Urinary bladder (tissue), 4 donors: ENCODE measurements around the gene SORCS3. TPM values are rescaled to one million over a fixed set of nuclear protein-coding genes. Genes with fewer than 3 reads are reported as not detected.

Experiments
- DNase-seq: peaks from one replicate; pipeline ENCODE4 v3.0.0-alpha.2; 2015; ENCODE audit errors: extremely low spot score
- H3K27ac ChIP-seq: one replicate; pipeline ENCODE4 v1.5.1; 2013; ENCODE audit warnings: low read depth, mild to moderate bottlenecking, moderate library complexity
- H3K36me3 ChIP-seq: one replicate; pipeline ENCODE4 v1.6.1; 2013; ENCODE audit warnings: mild to moderate bottlenecking, moderate library complexity; ENCODE audit not compliant: insufficient read depth
- H3K4me1 ChIP-seq: one replicate; pipeline ENCODE4 v1.6.1; 2013; ENCODE audit warnings: mild to moderate bottlenecking, moderate library complexity; ENCODE audit not compliant: insufficient read depth
- H3K4me3 ChIP-seq: one replicate; pipeline ENCODE4 v1.5.1; 2013; ENCODE audit warnings: low read depth, low read length
- WGBS: extraction: QIAGEN DNeasy Blood & Tissue Kit; methylation state at CpG from one replicate; pipeline ENCODE4 v1.1.7; 2013; 5-methylcytosine and 5-hydroxymethylcytosine counted together
- polyA plus RNA-seq: library from polyadenylated mRNA; stranded (reverse); fragments of 200-250 nt; gene quantifications from one replicate; pipeline ENCODE4 v1.2.3, GENCODE V29; 2013
- total RNA-seq: library from RNA; depleted of rRNA; stranded (reverse); fragments of >200 nt; gene quantifications from one replicate; pipeline ENCODE4 v1.2.3, GENCODE V29; 2014
- donor health status: healthy with polysubstance abuse.
- donor health status: healthy.

Gene SORCS3
- total and polyA plus RNA-seq, 2 donors, result 0.27 to 1.3 TPM

DNA sequence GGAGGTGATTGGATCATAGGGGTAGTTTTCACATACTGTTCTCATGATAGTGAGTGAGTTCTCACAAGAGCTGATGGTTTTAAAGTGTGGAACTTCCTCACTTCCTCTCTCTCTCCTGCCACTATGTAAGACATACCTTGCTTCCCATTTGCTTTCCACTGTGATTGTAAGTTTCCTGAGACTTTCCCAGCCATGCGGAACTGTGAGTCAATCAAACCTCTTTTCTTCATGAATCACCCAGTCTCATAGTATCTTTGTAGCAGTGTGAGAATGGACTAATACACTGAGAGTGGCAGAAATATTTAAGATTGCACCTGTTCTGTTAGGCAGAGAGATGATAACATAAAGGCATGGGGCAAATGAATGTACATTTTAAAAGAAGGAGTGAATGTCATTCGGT, 507.8 kb downstream of the SORCS3 start:
- Histone ChIP-seq H3K36me3 (no peaks in the 10 kb centered on the region), H3K27ac (no peak overlapping the region), H3K4me3 (no peak overlapping the region), H3K4me1 (no peaks in the 10 kb centered on the region)
- 72% methylated on average over 2 of the region's 2 CpGs for WGBS
- no peak for DNase-seq

DNA sequence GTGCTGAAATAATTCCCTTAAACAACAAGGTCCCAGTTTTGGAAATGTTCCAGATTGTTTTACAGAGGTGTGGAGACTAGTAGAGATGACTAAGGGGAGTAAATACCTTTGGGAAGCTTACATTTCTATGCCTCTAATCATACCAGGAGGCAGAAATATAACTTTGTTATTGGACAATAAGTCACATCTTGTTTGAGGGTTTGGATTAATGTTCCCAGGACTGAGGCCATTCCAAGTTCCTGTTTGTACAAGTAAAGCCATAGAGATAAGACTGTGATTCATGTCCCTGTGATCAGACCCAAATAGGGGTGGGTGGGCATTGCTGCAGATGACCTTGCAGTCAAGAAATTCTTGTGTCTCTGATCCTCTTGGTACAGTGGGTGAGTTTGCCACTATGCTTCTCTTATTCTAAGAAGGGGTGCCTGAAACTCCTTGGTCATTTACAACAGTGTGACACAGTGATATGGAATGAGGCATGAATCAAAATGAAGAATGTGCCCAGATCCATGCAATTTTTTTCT, 508.3 kb downstream of the SORCS3 start:
- Histone ChIP-seq H3K4me1 (no peaks in the 10 kb centered on the region), H3K4me3 (no peak overlapping the region), H3K36me3 (no peaks in the 10 kb centered on the region), H3K27ac (no peak overlapping the region)
- DNase-seq, result no peak

DNA sequence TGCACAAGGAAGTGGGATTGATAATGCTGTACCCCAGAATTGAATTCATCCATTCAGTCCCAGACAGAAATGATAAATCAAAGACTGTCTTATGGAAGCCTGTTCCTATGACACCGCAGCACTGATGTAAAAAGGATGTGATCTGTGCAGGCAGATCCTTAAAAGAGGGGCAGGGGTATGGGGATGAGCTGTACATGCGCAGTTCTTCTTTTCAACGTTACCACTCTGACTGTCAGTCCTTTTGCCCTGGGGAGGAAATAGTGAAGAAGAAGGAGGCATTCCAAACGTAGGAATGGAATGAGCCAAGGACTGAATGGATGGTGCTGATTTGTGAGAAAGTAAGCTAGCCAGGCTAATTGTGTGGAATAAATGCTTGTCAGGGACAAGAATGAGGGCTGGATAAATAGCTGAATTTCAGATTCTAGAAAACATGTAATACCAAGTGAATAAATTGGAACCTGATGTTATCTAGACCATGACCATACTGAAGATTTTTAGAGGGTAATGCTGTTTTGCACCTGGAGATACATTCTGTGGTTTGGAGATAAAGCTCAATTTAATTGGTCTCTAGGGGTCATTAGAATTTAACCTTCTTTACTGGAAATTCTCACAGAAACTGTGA, 509.3 kb downstream of the SORCS3 start:
- H3K27ac ChIP-seq, result no peak overlapping the region
- no peak overlapping the region for H3K4me3 ChIP-seq
- WGBS, result 63% methylated on average over 4 of the region's 4 CpGs
- H3K4me1 ChIP-seq, result no peaks in the 10 kb centered on the region
- no peak for DNase-seq
- no peaks in the 10 kb centered on the region for H3K36me3 ChIP-seq

DNA sequence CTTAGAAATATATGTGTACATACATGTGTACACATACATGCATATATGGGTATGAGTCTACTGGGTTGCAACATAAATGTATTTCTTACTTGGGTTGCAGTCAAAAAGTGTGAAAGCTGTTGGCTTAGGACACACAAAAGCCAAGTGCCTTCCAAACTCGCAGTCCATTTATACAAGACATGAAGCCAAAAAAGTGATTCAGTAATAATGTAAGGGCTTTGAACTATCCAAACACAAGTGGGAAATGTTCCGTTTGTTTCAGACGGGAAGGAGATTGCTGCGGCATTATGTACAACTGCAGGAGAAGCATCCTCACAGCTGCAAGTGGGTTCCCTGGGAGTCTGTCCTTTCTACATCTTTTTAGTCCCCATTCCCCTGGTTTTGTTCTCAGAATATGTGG, 513.6 kb downstream of the SORCS3 start:
- H3K4me1 ChIP-seq, result no peaks in the 10 kb centered on the region
- no peak for DNase-seq
- 44% methylated on average over 4 of the region's 4 CpGs for WGBS
- H3K4me3 ChIP-seq, result no peak overlapping the region
- H3K27ac ChIP-seq, result no peak overlapping the region
- H3K36me3 ChIP-seq, result no peaks in the 10 kb centered on the region

DNA sequence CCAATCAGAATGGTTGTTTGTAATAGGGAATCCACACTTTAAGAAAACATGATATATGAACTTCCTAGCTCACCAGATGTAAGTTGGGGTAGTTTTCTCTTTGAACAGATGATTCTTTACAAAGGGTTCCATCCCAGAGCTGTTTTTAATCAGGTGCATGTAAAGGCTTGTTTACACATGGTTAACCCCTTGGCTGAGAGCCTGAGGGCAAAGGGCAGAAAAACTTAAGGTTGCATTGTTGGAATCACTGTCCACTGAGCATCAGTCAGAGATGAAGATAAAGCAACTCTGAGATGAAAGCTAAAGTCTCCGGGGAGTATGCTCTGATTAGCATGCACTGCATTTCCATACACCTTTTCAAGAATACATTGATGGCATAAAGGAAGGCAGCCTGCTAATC, 518.2 kb downstream of the SORCS3 start:
- H3K36me3 ChIP-seq, result no peaks in the 10 kb centered on the region
- 52% methylated on average over 1 of the region's 1 CpG for WGBS
- H3K27ac ChIP-seq, result no peak overlapping the region
- DNase-seq, result no peak
- no peak overlapping the region for H3K4me3 ChIP-seq
- no peaks in the 10 kb centered on the region for H3K4me1 ChIP-seq

DNA sequence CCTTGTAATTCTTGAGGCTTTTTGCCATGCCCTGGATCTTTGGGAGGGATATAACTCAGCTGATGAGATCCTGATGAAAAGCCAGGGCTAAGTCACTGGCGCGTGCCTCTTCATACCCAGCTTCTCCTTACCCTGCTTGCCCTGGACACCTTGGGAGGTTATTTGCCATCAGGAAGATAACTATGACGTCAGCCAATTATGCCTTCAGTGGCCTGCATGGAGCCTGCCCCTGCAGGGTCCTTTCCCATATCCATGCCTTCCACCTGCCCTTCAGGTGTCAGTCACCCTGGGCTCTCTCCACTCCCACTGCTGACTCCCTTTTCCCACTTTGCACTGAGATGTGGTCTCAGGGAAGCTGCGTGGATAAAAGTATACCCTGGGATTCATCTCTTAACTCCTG, 520.1 kb downstream of the SORCS3 start:
- Histone ChIP-seq H3K36me3 (no peaks in the 10 kb centered on the region), H3K4me1 (no peaks in the 10 kb centered on the region), H3K27ac (no peak overlapping the region), H3K4me3 (no peak overlapping the region)
- WGBS, result 84% methylated on average over 4 of the region's 4 CpGs
- no peak for DNase-seq

DNA sequence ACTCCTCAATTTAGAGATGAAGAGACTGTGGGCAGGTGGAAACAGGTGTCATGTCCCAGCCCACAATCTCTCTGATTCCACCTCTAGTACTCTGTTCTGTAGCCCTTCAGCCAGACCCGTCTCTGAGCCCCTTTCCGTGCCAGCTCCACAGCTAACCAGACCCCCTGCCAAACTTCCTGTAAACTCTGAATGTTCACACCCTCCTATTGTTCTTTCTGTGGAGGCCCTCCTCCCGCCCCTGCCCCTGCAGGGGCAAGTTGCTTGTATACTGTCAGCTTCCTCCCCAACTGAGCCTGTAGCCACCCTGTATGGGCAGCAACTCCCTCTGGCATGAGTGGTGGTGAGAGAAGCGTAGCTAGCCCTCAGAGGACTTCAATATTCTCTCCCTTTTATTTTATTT, 520.7 kb downstream of the SORCS3 start:
- H3K36me3 ChIP-seq, result no peaks in the 10 kb centered on the region
- H3K4me1 ChIP-seq, result no peaks in the 10 kb centered on the region
- 57% methylated on average over 4 of the region's 4 CpGs for WGBS
- no peak overlapping the region for H3K4me3 ChIP-seq
- DNase-seq, result no peak
- H3K27ac ChIP-seq, result no peak overlapping the region

DNA sequence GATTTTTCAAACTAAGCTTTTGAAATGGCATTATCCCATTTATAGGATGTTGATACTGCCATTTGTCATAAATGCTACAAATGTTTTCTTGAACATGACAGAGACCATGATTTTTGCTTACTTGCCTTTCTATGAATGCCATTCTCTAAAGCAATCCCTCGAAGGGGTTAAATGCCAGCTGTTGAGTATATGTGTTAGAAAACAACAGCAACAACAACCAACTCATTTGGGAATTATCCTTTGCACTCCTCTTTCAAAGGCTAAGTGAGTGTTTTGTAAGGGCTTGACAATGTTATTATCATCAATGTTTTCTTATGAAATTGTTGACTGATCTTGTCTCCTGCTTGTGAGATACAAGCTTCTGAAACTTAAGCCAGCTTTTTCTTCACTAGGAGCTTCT, 529.4 kb downstream of the SORCS3 start:
- no peak overlapping the region for H3K4me3 ChIP-seq
- H3K27ac ChIP-seq, result no peak overlapping the region
- DNase-seq, result no peak
- WGBS, result 64% methylated on average over 1 of the region's 1 CpG
- H3K36me3 ChIP-seq, result no peaks in the 10 kb centered on the region
- no peaks in the 10 kb centered on the region for H3K4me1 ChIP-seq

DNA sequence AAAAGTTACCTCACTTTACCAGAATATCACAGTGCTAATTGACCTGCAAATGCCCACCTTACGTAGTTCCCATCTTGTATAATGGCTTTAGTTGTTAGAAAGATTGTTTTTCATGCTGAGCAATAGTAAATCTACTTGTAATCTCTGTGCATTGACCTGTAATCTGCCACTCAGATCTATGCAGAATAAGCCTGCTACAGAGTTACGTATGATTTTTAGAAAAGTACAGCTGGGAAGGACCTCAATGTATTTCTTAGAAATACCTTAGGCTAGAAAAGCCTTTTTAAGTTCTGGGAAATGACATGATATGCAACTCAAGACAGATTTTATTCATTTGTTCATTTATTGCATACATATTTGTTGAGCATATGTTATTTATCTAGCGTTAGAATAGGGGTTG, 530.9 kb downstream of the SORCS3 start:
- H3K27ac ChIP-seq, result no peak overlapping the region
- WGBS, result 88% methylated on average over 3 of the region's 3 CpGs
- no peaks in the 10 kb centered on the region for H3K36me3 ChIP-seq
- H3K4me1 ChIP-seq, result no peaks in the 10 kb centered on the region
- H3K4me3 ChIP-seq, result no peak overlapping the region
- DNase-seq, result no peak

DNA sequence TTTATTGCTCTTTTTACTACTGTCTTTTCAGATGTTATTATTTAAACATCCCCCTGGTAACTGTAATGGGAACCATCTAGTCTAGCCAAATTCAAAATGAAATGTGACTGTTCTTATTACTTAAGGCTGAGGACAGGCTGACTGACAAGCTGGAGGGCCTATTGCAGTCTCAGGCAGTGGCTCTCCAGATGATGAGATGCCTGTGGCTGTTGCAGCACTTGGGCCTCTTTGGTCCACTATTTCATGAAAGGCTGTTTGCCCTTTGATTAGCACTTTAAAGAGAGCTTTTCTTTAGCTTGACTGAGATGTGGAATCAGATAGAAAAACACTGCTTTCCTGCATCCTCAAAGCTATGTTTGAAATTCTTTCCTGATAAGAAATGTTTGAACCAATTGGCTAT, 540.5 kb downstream of the SORCS3 start:
- Histone ChIP-seq H3K27ac (no peak overlapping the region), H3K4me1 (no peaks in the 10 kb centered on the region), H3K36me3 (no peaks in the 10 kb centered on the region), H3K4me3 (no peak overlapping the region)
- DNase-seq, result no peak

DNA sequence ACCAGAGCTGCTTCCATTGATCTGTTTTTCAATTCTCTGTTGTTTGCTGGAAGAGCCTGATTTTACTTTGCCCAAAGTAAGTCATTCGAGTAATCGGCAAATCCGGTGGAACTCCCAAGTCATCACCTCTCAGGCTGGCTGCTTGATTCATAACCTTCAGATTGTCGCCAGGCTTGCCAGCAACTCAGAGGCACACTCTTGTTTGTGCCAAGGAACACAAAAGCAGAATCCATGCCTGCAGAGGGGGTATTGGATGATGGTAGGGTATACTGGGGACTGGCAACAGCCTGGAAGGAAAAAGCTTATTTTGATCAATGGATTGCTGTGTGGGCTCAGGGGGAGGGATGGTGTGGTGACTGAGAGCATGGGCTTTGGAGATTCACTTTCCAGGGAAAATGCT, 542.4 kb downstream of the SORCS3 start:
- no peak overlapping the region for H3K4me3 ChIP-seq
- DNase-seq, result no peak
- H3K27ac ChIP-seq, result no peak overlapping the region
- H3K4me1 ChIP-seq, result no peaks in the 10 kb centered on the region
- H3K36me3 ChIP-seq, result no peaks in the 10 kb centered on the region
- WGBS, result 86% methylated on average over 4 of the region's 4 CpGs

DNA sequence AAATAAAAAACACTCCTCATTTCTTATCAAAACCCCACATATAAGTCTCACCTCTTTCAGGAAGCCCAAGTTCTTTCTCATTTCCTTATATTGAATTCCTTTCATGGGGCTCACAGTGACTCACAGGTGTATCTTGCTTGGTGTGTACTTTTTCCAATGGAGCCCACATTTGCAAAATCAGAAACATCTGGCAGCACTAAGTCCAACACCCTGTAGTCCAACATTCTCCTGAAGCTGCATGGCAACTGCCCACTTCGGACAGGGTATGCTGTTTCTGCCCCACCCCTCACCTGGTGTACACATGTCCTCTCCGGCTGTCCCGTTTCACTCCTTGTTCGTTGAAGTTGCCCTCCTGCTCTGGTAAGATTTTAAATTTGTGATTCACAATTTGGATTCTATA, 544.1 kb downstream of the SORCS3 start:
- WGBS, result 86% methylated on average over 4 of the region's 4 CpGs
- H3K27ac ChIP-seq, result no peak overlapping the region
- H3K4me3 ChIP-seq, result no peak overlapping the region
- H3K36me3 ChIP-seq, result no peaks in the 10 kb centered on the region
- no peaks in the 10 kb centered on the region for H3K4me1 ChIP-seq
- DNase-seq, result no peak

DNA sequence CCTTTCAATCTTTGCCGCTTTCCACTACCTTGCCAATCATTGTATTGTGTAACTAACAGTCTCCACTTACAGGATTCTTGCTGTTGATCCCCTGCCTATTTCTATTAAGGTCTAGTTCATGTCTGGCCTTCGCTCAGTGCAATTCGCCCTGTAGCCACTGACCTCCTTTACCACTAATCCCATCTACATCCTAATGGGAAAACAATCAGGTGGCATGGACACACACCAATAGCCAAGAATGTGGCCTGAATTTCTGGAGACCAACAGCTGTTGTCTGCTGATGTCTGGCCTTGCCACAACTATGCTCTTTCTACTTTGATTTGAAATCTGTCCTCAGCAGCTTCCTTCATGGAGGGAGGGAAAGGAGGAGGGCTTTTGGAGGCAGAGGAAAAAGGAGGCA, 546.2 kb downstream of the SORCS3 start:
- no peak overlapping the region for H3K4me3 ChIP-seq
- no peaks in the 10 kb centered on the region for H3K4me1 ChIP-seq
- no peak for DNase-seq
- H3K36me3 ChIP-seq, result no peaks in the 10 kb centered on the region
- no peak overlapping the region for H3K27ac ChIP-seq
- WGBS, result 83% methylated on average over 3 of the region's 3 CpGs

DNA sequence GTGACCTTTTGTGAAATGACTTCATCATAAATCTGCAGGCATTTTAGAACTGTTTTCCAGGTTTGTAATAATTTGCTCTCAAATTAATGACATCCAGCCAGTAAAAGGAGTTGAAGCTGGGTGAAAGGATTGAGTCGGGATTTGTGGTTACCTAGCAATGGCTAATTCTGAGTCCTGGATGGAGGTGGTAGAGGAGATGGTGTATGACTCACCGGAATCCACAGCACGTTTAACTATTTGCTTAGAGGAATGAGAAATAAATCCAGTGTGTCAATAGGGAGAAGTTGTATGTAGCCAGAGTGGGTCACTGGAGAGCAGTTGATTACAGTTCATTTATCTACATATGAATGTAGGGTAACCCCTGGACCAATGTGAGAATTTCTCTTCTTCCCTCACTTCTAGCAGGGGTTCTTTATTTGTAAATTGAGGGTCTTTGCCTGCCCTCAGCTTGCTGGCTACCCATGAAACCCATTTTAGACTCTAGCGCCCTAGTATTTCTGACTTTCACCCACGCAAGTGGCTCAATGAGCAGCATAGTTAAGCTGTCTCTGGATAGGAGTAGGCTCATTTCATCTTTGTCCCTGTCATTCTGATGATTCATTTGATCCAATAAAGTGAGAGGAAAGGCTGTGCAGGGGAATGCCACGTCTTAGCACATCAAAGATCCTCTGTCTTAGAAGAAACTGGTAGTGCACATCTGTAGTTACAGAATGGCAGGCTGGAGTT, 547.8 kb downstream of the SORCS3 start:
- no peaks in the 10 kb centered on the region for H3K4me1 ChIP-seq
- 49% methylated on average over 6 of the region's 6 CpGs for WGBS
- no peak for DNase-seq

More for the DNA sequence above, 547.8 kb downstream of the SORCS3 start:
- no peak overlapping the region for H3K27ac ChIP-seq
- no peaks in the 10 kb centered on the region for H3K36me3 ChIP-seq
- no peak overlapping the region for H3K4me3 ChIP-seq
